H9 (cell line): Measurements from ENCODE around the gene PTPRN2. TPM values are rescaled to one million over a fixed set of nuclear protein-coding genes. Genes with fewer than 3 reads are reported as not detected.

Experiments
- DNase-seq: peaks from one replicate; pipeline ENCODE4 v3.0.0-alpha.2; 2017
- H2AFZ ChIP-seq: one replicate; pipeline ENCODE4 v1.6.1; 2013; ENCODE audit warnings: mild to moderate bottlenecking, low read length, control low read depth, moderate library complexity
- H2AK5ac ChIP-seq: 2 replicates; pipeline ENCODE4 v1.6.1; 2013; ENCODE audit warnings: low read length, control low read depth, mixed read lengths; ENCODE audit not compliant: insufficient read length
- H2BK120ac ChIP-seq: one replicate; pipeline ENCODE4 v1.6.1; 2013; ENCODE audit warnings: low read depth, mild to moderate bottlenecking, low read length, control low read depth, inconsistent platforms; ENCODE audit not compliant: poor library complexity, severe bottlenecking
- H2BK12ac ChIP-seq: 2 replicates; pipeline ENCODE4 v1.6.1; 2013; ENCODE audit warnings: low read length, control low read depth, mixed read lengths, low read depth; ENCODE audit not compliant: insufficient read length
- H2BK15ac ChIP-seq: 2 replicates; pipeline ENCODE4 v1.6.1; 2013; ENCODE audit warnings: low read depth, low read length, control low read depth
- H2BK20ac ChIP-seq: one replicate; pipeline ENCODE4 v1.6.1; 2013; ENCODE audit warnings: low read depth, mild to moderate bottlenecking, low read length, control low read depth, inconsistent platforms; ENCODE audit not compliant: poor library complexity, severe bottlenecking
- H2BK5ac ChIP-seq: 2 replicates; pipeline ENCODE4 v1.6.1; 2013; ENCODE audit warnings: low read length, control low read depth, mixed read lengths; ENCODE audit not compliant: insufficient read length
- H3K14ac ChIP-seq: 2 replicates; pipeline ENCODE4 v1.6.1; 2013; ENCODE audit warnings: low read length, control low read depth; ENCODE audit not compliant: insufficient read depth
- H3K18ac ChIP-seq: 2 replicates; pipeline ENCODE4 v1.6.1; 2013; ENCODE audit warnings: low read depth, mild to moderate bottlenecking, mixed read lengths, low read length, control low read depth; ENCODE audit not compliant: insufficient read length
- H3K23ac ChIP-seq: 2 replicates; pipeline ENCODE4 v1.6.1; 2013; ENCODE audit warnings: low read length, control low read depth, mixed read lengths, low read depth; ENCODE audit not compliant: insufficient read length
- H3K23me2 ChIP-seq: 2 replicates; pipeline ENCODE4 v1.6.1; 2013; ENCODE audit warnings: low read depth, mild to moderate bottlenecking, mixed read lengths, low read length, control low read depth; ENCODE audit not compliant: insufficient read length, poor library complexity, severe bottlenecking
- H3K27ac ChIP-seq: 2 replicates; pipeline ENCODE4 v1.5.1; 2013; ENCODE audit warnings: low read length, control low read depth, mixed read lengths, low read depth; ENCODE audit not compliant: insufficient read length
- H3K27me3 ChIP-seq: 2 replicates; pipeline ENCODE4 v1.6.1; 2013; ENCODE audit warnings: low read length, control low read depth, inconsistent platforms; ENCODE audit not compliant: insufficient read depth
- H3K4ac ChIP-seq: 2 replicates; pipeline ENCODE4 v1.6.1; 2013; ENCODE audit warnings: low read depth, mild to moderate bottlenecking, control low read depth, inconsistent platforms, low read length, moderate library complexity
- H3K4me1 ChIP-seq: 2 replicates; pipeline ENCODE4 v1.6.1; 2013; ENCODE audit warnings: low read length, control low read depth, inconsistent platforms; ENCODE audit not compliant: insufficient read depth
- H3K4me2 ChIP-seq: 2 replicates; pipeline ENCODE4 v1.6.1; 2013; ENCODE audit warnings: low read length, control low read depth, mixed read lengths; ENCODE audit not compliant: insufficient read length, insufficient read depth
- H3K56ac ChIP-seq: 2 replicates; pipeline ENCODE4 v1.6.1; 2013; ENCODE audit warnings: low read depth, mild to moderate bottlenecking, mixed read lengths, low read length, control low read depth; ENCODE audit not compliant: insufficient read length
- H3K79me1 ChIP-seq: 2 replicates; pipeline ENCODE4 v1.6.1; 2013; ENCODE audit warnings: low read depth, mild to moderate bottlenecking, moderate library complexity, low read length, control low read depth, inconsistent platforms; ENCODE audit not compliant: insufficient read depth, poor library complexity, severe bottlenecking
- H3K79me2 ChIP-seq: 2 replicates; pipeline ENCODE4 v1.6.1; 2013; ENCODE audit warnings: low read length, control low read depth, inconsistent platforms; ENCODE audit not compliant: insufficient read depth
- H3K9ac ChIP-seq: 2 replicates; pipeline ENCODE4 v1.6.1; 2013; ENCODE audit warnings: low read length, control low read depth, mixed read lengths; ENCODE audit not compliant: insufficient read length; ENCODE audit errors: extremely low read depth
- H3K9me3 ChIP-seq: one replicate; pipeline ENCODE4 v1.6.1; 2013; ENCODE audit warnings: low read depth, low read length, inconsistent platforms; ENCODE audit not compliant: control insufficient read depth
- H3T11ph ChIP-seq: one replicate; pipeline ENCODE4 v1.6.1; 2013; ENCODE audit warnings: mild to moderate bottlenecking, low read length, control low read depth, inconsistent platforms
- H4K20me1 ChIP-seq: one replicate; pipeline ENCODE4 v1.6.1; 2013; ENCODE audit not compliant: control insufficient read depth, insufficient read length, insufficient read depth
- H4K5ac ChIP-seq: 2 replicates; pipeline ENCODE4 v1.6.1; 2013; ENCODE audit warnings: low read depth, mild to moderate bottlenecking, mixed read lengths, low read length, control low read depth; ENCODE audit not compliant: insufficient read length
- H4K8ac ChIP-seq: replicated peaks from 2 replicates; pipeline ENCODE4 v1.6.1; 2013; ENCODE audit warnings: low read length, control low read depth, mixed read lengths, low read depth; ENCODE audit not compliant: insufficient read length
- H4K91ac ChIP-seq: 2 replicates; pipeline ENCODE4 v1.6.1; 2013; ENCODE audit warnings: low read depth, mild to moderate bottlenecking, moderate library complexity, mixed read lengths, low read length, control low read depth; ENCODE audit not compliant: insufficient read length
- H3K27ac Mint-ChIP-seq, 3 experiments: 2 replicates in 2 of 3; 3 replicates in 1 of 3; pipeline ENCODE4 v1.8.0; 2020 to 2021; ENCODE audit warnings: mixed read lengths in 3 of 3, mild to moderate bottlenecking in 1 of 3, moderate library complexity in 1 of 3
- H3K27me3 Mint-ChIP-seq: 2 replicates; pipeline ENCODE4 v1.8.0; 2021; ENCODE audit warnings: low read depth, mild to moderate bottlenecking, moderate library complexity, mixed read lengths
- H3K36me3 Mint-ChIP-seq, 3 experiments: 2 replicates in 2 of 3; 3 replicates in 1 of 3; pipeline ENCODE4 v1.8.0; 2020 to 2021; ENCODE audit warnings: low read depth in 3 of 3, mixed read lengths in 3 of 3; ENCODE audit not compliant: insufficient read depth in 1 of 3
- H3K4me1 Mint-ChIP-seq, 2 experiments: 2 replicates each; pipeline ENCODE4 v1.8.0; 2020; ENCODE audit warnings: mixed read lengths in 2 of 2
- H3K4me3 Mint-ChIP-seq, 2 experiments: 2 replicates in 1 of 2; 3 replicates in 1 of 2; pipeline ENCODE4 v1.8.0; 2020 to 2021; ENCODE audit warnings: mild to moderate bottlenecking in 2 of 2, mixed read lengths in 2 of 2, moderate library complexity in 1 of 2
- H3K9me3 Mint-ChIP-seq, 2 experiments: 2 replicates in 1 of 2; 3 replicates in 1 of 2; pipeline ENCODE4 v1.8.0; 2020; ENCODE audit warnings: mild to moderate bottlenecking in 2 of 2, mixed read lengths in 2 of 2, moderate library complexity in 1 of 2
- WGBS: extraction: QIAGEN DNeasy Blood & Tissue Kit; methylation state at CpG from one replicate; pipeline ENCODE4 v1.1.7; 2013; ENCODE audit warnings: missing lambda C conversion rate, low lambda C conversion rate, mixed read lengths; ENCODE audit not compliant: insufficient read length; ENCODE audit errors: extremely low coverage; 5-methylcytosine and 5-hydroxymethylcytosine counted together
- total RNA-seq: library from RNA; stranded (reverse); gene quantifications from 2 replicates; pipeline ENCODE4 v1.2.1, GENCODE V29; 2021
- TF ChIP-seq, protein P1 (sequence below): fragments of 200-600 bp; sonication (generic); conservative IDR thresholded peaks from 3 replicates; pipeline ENCODE4 v1.8.0; 2021; ENCODE audit warnings: antibody characterized with exemption, mild to moderate bottlenecking

The PTPRN2 gene
- total RNA-seq, 1 experiment from 2014 or later = 5.2 TPM

DNA sequence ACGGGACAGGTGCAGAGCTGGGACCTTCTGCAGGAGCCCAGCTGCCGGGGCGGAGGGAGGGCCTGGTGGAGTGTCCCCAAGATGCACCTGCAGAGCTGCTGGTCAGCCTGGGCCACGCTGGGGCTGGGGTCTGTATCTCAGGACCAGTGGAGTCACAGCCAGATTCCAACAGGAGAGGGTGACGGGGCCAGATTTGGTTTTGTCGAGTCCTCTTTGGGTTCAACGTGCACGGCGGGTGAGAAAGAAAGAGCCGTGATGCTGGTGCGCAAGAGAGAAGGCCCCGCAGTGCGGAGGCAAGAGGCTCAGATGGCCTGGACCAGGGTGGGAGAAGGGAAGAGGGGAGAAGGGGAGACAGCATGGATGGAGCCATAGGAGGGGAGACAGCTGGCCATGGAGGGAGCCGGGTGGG lies 462.9 kb downstream of the PTPRN2 start:
- Histone ChIP-seq H3K56ac (no peak overlapping the region), H3K4me2 (no peak overlapping the region), H3K4me1 (no peaks in the 10 kb centered on the region), H4K91ac (no peak overlapping the region), H4K5ac (no peak overlapping the region), H3K27ac (no peak overlapping the region), H2AFZ (no peak overlapping the region), H3T11ph (no peak overlapping the region), H3K4ac (no peak overlapping the region), H3K14ac (no peak overlapping the region), H2BK12ac (no peak overlapping the region), H2BK120ac (no peak overlapping the region), H2AK5ac (no peak overlapping the region), H4K8ac (no peak overlapping the region), H4K20me1 (no peaks in the 10 kb centered on the region), H3K18ac (no peak overlapping the region), H3K79me1 (no peaks in the 10 kb centered on the region), H2BK15ac (no peak overlapping the region), H3K9ac (no peak overlapping the region), H3K79me2 (no peaks in the 10 kb centered on the region), H2BK20ac (no peak overlapping the region), H3K23me2 (peaks cover 3% of the 10 kb centered on the region), H3K9me3 (no peaks in the 10 kb centered on the region), H3K27me3 (no peaks in the 10 kb centered on the region), H3K23ac (no peak overlapping the region), H2BK5ac (no peak overlapping the region)
- TF ChIP-seq, protein P1, sequence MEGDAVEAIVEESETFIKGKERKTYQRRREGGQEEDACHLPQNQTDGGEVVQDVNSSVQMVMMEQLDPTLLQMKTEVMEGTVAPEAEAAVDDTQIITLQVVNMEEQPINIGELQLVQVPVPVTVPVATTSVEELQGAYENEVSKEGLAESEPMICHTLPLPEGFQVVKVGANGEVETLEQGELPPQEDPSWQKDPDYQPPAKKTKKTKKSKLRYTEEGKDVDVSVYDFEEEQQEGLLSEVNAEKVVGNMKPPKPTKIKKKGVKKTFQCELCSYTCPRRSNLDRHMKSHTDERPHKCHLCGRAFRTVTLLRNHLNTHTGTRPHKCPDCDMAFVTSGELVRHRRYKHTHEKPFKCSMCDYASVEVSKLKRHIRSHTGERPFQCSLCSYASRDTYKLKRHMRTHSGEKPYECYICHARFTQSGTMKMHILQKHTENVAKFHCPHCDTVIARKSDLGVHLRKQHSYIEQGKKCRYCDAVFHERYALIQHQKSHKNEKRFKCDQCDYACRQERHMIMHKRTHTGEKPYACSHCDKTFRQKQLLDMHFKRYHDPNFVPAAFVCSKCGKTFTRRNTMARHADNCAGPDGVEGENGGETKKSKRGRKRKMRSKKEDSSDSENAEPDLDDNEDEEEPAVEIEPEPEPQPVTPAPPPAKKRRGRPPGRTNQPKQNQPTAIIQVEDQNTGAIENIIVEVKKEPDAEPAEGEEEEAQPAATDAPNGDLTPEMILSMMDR = no peak
- Mint-ChIP-seq H3K27ac (no peak overlapping the region), H3K4me1 (no peaks in the 10 kb centered on the region; a peak in 1 of 4 replicates), H3K27me3 (no peaks in the 10 kb centered on the region; the same call in 1 of the 2 replicates), H3K4me3 (no peak overlapping the region), H3K9me3 (peaks cover 16 to 22% of the 10 kb centered on the region in 2 experiments; a peak in 4 of 5 replicates), H3K36me3 (peaks cover 0 to 5% (median 3%) of the 10 kb centered on the region in 3 experiments; a peak in 3 of 7 replicates)
- WGBS = no CpG with 5 or more reads among the region's 14 CpGs
- no peak for DNase-seq
